GM19455 (cell line): ENCODE data around the gene PRDM16.

Source experiments
- ATAC-seq: cut with Tn5 transposase; IDR thresholded peaks from one replicate; pipeline ENCODE4 v1.9.1; 2021; ENCODE audit not compliant: unreplicated experiment

The PRDM16 gene

DNA sequence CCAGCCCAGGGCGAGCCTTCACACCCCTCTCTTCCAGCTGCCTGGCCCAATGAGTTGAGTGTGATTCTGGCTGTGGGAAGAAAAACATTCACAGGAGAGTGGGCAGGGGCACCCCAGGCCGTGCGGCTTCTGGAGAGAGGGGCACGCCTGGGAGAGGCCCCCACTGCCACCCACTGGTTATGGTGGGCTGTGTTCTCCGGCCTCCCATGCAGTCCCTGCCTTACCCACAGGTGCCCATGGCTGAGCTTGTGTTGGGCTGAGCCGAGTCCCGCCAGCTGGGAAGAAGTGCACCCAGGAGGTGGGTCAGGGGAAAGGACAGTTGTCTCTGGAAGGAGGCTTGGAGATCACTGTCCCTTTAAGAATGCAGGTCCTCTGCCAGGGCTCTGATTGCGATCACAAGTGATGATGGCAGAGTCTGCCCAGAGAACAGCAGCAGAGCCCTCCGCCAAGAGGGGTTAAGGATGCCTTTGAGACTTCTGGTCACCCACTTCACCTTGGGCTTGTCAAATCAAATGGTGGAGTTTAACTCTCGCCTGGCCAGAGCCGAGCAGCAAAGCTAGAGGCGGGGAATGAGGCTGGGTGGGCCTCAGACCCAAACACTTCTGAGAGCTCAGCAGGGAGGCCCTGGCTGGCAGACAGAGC, 260.8 kb downstream of the PRDM16 start:
- no peak for ATAC-seq

DNA sequence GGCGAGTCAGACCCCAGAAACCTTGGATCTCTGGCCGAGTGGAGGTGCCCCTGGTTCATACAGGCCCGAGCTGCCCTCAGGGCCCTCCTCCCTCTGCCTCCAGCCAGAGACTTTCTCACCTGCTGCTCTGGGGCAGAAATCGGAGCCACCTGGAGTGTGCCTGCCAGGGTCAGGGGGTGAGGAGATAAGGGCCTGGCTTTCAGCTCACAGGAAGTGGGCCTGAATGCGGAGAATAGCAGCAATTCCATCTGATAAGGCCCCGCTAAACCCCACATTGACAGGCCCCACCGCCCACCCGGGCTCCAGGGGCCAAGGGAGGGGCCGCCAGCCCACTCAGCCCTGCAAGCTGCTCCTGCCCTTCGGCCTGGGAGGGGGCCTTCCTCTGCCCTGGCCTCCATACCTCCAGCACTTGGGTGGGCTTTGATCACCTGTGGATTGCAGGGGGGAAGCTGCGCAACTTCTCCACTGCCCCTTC, 261.8 kb downstream of the PRDM16 start:
- no peak for ATAC-seq

DNA sequence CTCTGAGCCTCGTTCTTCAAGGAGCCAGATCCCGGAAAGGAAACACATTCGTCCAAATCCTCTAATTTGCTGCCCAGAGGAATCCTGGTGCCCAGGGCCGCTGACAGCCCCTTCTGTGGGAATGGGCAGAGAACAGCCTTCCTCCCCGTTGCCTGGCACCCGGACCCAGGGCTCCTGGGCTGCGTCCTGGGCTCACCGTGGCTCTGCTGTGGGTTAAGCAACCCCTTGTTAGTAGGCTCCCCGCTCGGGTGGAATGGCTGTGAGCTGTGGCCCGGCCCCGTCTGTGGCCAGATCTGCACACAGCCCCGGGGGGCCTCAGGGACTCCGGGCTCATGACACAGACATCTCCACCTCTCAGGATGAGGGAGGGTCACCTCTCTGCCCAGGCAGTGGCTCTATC, 262.6 kb downstream of the PRDM16 start:
- ATAC-seq: no peak

DNA sequence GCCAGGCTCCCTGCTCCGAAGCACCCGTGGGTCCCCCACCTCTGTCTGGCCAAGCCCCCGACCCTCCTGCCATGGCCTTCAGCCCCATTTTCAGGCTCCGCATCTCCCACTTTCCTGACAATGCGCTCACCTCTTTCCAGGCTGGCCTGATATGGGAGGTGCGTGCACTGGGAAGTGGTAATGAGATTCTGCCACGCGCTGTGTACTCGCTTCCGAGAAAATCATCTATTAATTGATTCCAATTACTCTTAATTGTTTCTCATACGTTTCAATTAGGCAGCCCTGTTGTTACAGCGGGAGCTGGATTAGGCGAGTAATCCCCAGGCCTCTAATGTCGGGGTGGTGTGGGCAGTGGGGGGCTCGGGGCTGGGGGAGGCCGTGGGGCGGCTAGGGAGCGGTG, 263.0 kb downstream of the PRDM16 start:
- ATAC-seq: no peak

DNA sequence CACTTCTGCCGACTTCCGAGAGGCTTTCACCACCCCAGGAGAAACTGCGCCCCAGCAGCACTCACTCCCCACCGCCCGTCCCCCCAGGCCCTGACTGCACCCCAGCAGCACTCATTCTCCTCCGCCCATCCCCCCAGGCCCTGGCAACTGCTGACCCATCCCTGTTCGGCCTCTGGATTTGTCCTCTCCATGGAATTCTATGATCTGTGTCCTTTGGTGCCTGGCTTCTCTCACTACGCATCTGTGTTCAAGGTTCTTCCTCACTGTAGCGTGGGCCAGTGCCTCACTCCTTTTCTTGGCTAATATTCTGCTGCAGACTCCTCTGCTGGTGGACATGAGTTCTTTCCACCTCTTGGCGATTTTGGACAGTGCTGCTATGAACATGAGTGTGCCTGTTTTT, 263.7 kb downstream of the PRDM16 start:
- ATAC-seq: no peak

DNA sequence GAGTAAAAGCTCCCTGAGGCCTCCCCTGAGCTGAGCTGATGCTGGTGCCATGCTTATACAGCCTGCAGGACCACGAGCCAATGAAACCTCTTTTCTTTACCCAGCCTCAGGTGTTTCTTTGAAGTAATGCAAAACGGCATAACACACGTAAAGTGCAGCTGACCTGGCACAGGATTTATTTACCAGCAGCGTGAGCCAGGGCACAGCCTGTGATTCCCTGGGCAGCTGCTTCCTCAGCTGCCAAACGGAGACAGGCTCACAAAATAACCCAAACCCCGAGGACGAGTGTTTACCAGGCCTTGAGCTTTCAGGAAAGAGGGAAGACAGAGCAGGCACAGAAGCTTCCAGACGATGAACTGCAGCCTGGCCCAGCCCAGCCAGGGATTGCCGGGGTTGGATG, 264.9 kb downstream of the PRDM16 start:
- no peak for ATAC-seq

DNA sequence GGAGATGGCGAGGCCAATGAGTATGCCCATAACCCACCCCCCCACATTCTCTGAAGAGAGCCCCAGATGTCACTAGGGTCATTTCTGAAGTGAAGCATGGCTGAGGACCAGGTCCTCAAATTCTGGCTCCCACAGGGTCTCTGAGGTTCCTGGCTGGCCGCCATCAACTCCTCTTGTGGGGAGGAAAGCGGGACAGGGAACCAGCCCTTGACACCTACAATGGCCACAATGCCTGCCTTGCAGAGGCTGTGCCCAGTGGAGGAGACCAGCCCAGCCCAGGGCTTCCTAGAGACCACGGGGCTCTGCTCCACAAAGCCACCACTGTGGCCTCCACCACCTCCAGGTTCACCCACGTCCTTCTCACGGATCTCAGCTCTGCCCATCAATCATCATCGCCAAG, 265.4 kb downstream of the PRDM16 start:
- no peak for ATAC-seq

DNA sequence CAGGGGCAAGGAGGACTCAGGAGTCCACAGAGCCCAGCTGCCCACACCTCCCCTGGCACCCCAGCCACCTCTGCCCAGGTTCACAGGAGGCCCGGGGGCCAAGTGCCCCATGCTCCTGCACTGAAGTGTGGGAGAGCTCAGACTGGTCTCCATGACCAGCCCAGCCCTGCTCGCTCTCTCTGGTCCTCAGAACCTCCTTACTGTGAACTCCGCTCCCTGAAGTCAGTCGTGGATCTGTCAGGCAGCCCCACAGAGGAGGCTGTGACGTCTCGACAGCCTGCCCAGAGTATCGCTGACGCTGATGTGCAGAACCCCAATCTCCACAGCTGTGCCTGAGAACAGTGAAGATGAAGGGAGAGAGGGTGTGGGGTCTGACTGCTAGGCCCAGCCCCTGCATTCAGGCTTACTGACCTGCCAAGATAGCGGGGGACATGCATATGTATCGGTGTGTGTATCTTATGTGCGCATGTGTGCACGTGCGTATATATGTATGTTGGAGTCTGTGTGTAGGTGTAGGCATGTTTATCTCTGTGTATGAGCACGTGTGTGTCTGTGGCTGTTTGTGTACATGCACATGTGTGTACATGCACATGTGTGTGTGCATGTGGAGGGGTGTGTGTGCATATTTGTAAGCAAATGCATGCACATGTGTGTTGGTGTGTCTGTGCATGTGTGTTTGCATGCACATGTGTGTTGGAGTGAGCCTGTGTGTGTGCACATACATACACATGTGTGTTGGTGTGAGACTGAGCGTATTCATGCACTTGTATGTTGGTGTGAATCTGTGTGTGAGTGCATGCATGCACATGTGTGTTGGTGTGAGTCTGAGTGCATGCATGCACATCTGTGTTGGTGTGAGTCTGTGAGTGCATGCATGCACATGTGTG, 267.0 kb downstream of the PRDM16 start:
- no peak for ATAC-seq

DNA sequence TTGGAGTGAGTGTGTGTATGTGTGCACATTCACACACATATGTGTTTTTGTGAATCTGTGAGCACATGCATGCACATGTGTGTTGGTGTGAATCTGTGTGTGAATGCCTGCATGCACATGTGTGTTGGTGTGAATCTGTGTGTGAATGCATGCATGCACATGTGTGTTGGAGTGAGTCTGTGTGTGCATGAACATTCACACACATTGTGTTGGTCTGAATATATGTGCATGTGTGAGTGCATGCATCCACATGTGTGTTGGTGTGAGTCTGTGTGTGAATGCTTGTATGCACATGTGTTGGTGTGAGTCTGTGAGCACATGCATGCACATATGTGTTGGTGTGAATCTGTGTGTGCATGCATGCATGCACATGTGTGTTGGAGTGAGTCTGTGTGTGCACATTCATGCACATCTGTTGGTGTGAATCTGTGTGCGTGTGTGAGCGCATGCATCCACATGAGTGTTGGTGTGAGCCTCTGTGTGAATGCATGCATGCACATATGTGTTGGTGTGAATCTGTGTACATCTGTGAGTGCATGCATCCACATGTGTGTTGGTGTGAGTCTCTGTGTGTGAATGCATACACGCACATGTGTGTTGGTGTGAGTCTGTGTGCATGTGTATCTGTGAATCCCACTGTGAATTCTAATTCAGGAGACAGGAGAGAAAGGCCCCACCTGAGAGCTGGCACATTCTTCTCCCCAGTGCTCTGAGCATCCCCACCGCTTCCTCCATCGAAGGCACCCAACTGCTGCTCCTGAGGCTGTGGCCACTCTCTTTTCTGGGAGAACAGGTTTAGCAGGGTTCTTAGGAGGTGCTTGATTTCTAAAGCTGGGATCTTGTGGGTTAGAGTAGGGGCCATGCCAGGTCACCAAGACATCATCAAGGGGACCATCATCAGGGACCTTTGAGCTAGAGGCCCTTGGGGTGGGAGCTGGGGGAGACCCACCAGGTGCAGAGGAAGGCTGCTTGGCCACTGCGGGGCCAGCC, 267.9 kb downstream of the PRDM16 start:
- ATAC-seq: no peak

DNA sequence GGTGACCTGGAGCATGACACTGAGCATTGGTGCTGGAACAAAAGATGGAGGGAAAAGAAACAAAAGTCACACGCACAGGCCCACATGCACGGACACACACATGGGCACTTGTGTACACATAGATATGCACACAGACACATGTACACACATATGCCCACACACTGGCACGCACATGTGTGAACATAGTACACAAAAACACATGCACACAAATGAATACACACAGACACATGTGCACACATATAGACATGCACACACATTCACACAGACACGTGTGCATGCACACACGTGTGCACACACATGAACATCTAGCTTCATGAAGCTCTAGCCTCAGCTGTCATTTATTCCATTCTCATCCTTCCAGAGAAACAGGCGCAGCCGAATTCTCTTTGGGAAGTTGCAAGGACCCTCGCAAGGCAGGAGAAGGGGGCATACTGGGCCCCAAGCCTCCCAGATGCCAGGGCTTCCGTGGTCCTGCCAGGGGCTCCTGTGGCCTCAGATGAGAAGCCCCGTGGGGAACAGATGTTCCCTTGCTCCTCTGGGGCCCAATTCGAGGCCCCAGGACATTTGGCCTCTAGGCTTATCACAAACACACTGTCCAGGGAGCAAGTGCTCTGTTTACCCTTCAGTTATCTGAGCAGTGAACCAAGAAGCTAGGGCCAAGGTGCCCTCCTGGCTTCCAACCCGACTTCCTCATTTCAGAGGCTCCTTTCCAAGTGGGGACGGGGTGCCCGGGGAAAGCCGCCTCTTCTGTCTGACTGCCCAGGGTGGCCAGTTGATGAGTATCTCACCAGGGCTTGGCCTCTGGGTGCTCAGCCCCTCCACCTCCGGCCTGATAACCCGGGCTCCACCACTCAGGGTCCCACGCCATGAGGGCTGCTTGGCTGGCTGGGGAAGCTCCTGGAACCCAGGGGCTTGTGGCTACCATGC, 269.1 kb downstream of the PRDM16 start:
- ATAC-seq: no peak

DNA sequence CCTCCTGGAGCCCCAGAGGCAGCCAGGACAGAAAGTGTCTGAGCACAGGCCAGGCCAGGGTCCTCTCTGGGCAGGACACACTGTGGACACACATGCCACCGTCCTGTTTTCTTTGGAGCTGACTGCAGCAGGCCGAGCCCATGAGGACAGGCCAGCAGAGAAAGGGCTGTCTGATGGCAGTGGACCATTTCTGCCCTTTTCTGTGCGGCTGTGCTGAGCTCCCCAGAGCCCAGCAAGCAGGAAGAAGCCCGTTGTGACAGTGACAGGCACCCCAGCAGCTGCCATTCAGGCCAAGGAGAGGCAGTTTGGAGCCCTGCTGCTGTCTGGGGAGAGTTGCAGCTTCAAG, 269.7 kb downstream of the PRDM16 start:
- no peak for ATAC-seq

DNA sequence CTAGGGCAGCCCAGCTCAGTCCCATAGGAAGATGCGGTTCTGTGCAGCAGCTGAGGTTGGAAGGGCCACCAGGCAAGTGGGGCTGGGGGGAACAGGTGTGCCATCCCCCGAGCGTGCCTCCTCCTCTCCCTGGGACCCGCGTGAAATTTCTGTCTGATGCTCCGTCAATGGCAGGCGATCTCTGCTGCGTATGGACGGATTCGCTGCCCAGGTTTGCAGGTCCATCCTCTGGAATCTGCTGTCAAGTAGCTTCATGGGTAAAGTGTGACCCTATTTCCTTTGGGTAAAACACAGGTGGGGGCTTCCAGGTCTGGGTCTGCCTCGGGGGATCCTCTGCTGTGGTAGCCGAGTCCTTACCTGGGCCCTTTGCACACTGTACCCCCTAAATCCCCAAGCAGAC, 270.9 kb downstream of the PRDM16 start:
- no peak for ATAC-seq

DNA sequence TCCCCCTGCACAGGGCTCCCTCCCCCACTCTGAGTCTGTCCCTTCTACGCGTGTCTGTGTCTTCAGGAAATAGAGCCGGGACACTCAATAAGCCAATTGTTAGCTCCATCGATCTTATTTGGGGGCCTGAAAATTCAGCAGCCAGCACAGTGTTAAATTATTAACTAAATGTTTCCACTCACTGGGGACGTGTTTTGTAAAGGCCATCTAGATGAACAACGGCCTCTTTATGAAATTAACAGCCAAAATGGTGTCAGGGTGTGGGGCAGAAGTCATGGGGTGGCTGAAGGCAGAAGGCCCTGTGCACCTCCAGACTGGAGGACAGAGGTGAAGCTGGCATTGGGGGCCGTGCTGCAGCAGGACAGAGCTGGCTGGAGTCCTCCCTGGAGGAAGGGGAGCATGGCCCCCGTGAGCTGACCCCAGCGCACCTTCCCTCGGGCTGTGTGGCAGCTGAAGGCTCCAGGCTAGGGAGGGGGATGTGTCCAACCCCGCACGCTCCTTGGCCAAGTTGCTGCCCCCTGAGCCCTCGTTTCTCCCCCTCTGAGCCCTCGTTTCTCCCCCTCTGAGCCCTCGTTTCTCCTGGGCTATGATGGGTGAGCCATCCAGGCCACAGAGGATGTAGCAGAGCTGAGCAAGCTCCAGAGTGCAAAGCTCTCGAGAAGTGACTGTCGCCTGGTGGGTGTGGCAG, 271.7 kb downstream of the PRDM16 start:
- no peak for ATAC-seq

DNA sequence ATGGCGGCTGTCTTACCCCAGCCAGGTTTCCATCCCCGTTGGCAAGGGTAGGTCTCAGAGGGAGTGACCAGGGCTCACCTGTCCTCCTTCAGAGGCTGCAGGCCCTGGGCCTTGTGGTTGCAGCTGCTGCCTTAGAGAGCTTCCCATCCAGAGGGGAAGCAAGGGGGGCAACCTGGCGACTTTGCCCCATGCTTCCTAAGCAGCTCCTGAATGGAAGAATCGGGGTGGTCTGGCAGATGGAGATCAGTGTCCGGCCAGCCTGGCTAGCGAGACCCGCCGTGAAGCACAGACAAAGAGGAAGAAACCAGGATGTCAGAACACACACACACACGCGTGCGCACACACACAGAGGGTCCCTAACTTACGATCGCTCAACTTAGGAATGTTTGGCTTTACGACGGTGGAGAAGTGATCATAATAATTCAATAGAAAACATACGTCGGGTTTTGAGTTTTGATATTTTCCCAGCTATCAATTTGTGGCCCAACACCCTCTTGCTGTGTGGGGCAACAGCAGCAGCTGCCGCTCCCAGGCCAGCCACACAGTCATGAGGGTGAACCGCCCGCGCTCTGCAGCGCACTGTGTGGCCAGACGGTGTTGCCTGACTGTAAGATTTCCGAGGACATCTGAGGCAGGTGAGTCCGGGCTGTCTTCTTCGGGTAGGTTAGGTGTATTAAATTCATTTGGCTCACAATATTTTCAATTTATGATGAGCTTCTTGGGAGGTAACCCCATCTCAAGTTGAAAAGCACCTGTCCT, 272.4 kb downstream of the PRDM16 start:
- ATAC-seq: no peak

DNA sequence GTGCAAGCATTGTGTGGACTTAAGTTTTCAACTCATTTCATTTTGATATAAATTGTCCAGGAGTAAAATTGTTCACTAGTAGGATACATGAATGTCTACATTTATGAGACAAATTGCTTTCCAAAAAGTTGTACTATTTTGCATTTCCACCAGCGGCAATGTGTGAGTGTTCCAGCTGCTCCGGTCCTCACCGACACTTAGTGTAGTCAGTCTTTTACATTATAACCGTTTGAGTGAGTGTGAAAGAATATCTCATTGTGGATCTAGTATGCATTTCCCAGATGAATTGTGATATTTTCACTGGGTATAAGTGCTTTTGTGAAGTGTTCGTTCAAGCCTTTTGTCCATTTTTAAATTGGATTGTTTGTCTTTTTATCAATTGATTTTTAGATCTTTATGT, 274.0 kb downstream of the PRDM16 start:
- ATAC-seq: no peak

DNA sequence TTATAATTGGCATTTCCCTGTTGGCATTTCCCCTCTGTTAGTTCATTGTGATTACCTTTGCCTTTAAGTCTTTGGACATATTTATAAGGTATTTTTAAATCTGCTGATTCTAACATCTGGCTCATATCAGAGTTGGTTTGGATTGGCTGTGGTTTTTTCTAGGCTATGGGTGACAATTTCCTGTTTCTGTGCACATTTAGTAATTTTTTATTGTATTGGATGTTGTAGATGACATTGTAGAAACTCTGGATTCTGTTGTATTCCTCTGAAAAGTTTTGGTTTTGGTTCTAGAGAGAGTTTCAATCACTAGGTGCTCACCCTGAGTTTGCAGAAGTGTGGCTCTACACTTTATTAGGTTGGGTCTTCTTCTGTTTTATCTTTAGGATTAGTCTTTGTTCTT, 275.4 kb downstream of the PRDM16 start:
- ATAC-seq: no peak

DNA sequence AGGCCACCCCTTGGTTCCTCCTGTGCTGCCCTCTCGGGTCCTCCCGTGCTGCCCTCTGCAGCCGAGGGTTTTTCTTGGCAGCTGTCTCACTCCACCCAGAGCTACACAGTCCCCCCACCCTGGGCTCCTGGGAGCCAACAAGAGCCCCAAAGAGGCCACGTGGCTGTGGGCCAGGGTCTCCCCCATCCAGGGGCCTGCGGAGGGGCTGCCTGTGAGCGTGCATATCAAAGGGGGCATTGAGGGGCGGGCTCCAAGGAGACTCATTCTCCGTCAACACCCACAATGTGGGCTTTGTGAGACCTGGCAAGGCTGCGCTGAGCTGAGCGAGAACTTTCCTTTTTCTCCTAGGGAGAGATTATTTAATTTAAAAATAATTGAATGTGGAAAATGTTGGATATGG, 276.8 kb downstream of the PRDM16 start:
- no peak for ATAC-seq

DNA sequence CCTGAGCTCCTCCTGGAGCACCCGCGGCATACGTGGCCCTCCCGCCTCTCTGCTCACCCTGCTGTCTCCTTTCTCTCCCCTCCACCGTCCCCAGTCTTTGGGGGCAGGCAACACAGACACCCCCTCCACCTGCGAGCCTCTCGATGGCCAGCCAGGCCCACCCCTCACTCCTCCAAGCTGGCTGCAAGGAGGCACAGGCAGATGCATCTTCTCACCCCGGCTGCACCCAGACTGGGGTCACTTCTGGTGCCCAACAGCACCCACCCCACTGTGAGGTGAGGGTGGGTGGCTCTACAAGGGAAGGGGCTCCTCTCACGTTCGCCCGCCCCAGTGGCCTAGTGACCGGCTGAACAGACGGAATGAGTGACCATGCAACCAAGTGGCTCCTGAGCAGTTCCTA, 277.5 kb downstream of the PRDM16 start:
- no peak for ATAC-seq
